ENCODE data around the gene DNAJC7. TPM values are rescaled to one million over a fixed set of nuclear protein-coding genes. Genes with fewer than 3 reads are reported as not detected.
"Not testable (repeated sequence)": the region's sequence is repeated elsewhere in the genome, so short reads cannot be mapped to it uniquely, and the experiment has no call there.

DNAJC7 gene
- total RNA-seq, 1 donor from 2014 or later: 129 TPM

GRCh38 chr17:42031584-42031983 is 14.3 kb upstream of the DNAJC7 start:
- Mint-ChIP-seq H3K9me3 (no peaks in the 10 kb centered on the region), H3K27ac (no peak overlapping the region), H3K36me3 (ENCODE audit: low read depth) (no peaks in the 10 kb centered on the region), H3K4me1 (ENCODE audit: low read depth) (peaks cover 9% of the 10 kb centered on the region), H3K27me3 (ENCODE audit: insufficient read depth) (peaks cover 3% of the 10 kb centered on the region), H3K4me3 (no peak overlapping the region)
- intact Hi-C loops (cut with micrococcal nuclease): no loop called here
- DNase-seq (ENCODE audit: low spot score): no peak

- intact Hi-C loops (cut with micrococcal nuclease): loop anchor here (10.0 kb wide), 1 partner anchor 376 kb away; no protein-coding TSS in a partner anchor
- H3K27ac Mint-ChIP-seq: no peak overlapping the region
Observed at GRCh38 chr17:42028791-42029127, 11.5 kb upstream of the DNAJC7 start.

DNA sequence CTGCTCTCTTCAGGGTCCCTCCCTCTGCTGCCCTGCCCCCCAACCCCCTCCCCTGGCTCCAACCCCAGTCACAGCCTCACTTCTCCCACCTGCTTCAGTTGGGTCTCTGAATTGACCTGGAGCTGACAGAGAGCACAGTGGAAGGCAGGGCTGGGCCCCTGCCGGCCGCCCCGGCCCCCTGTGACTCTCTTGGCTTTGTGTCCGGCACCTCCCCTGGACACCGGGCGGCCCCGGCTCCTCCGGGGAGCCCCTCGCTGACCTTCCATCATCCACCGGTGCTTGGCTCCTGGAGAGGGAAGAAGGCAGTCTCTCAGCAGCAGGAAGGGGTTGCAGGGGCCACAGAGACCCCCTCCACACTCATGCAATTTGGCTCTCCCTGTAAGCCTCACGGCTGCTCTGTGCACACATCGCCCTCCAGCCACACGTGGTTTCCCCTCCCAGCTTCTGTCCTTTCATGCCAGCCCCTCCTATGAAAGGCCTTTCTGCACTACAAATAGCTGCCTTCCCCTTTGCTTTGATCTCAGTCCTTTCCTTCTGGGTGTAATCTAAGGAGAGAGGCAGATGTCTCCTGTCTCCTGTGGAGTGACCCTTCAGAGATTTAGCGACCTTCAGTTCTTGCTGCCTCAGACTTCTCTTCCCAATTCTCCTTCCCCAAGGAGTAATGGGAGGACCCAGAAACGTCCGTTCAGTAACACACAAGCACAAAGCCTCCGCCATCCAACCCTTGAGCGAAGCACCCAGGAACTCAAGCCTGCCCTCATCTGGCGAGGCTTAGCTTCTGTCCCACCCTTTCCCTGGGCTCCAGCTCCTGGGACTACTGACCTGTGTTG is 10.9 kb upstream of the DNAJC7 start:
- no peak for DNase-seq (ENCODE audit: low spot score)
- H3K27ac Mint-ChIP-seq: peak overlapping the region; percentile 48
- peaks cover 7% of the 10 kb centered on the region for H3K4me1 Mint-ChIP-seq (ENCODE audit: low read depth)
- peaks cover 12% of the 10 kb centered on the region for H3K36me3 Mint-ChIP-seq (ENCODE audit: low read depth)
- intact Hi-C loops (cut with micrococcal nuclease): loop anchor here (10.0 kb wide), 1 partner anchor 377 kb away; no protein-coding TSS in a partner anchor
- H3K27me3 Mint-ChIP-seq (ENCODE audit: insufficient read depth): peaks cover 3% of the 10 kb centered on the region
- H3K4me3 Mint-ChIP-seq: no peak overlapping the region
- no peaks in the 10 kb centered on the region for H3K9me3 Mint-ChIP-seq

More at GRCh38 chr17:42028791-42029127, 11.5 kb upstream of the DNAJC7 start:
- H3K4me1 Mint-ChIP-seq (ENCODE audit: low read depth): peaks cover 9% of the 10 kb centered on the region
- no peak overlapping the region for H3K4me3 Mint-ChIP-seq
- H3K36me3 Mint-ChIP-seq (ENCODE audit: low read depth): peaks cover 9% of the 10 kb centered on the region
- H3K9me3 Mint-ChIP-seq: no peaks in the 10 kb centered on the region
- peaks cover 3% of the 10 kb centered on the region for H3K27me3 Mint-ChIP-seq (ENCODE audit: insufficient read depth)
- no peak for DNase-seq (ENCODE audit: low spot score)

DNA sequence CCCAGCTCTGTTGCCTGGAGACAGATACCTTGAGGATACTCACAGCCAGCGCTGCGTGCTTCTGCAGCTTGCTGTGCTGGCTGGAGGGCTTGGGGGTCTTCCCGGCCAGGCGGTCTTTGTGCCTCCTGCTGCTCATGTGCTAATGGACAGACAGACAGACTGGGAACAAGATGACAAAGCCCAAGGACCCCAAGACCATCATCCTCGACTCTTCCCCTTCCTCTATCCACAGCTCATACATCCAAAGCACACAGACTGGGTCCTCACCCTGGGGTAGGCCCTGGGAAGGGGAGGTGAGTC is 10.3 kb upstream of the DNAJC7 start:
- Mint-ChIP-seq H3K36me3 (ENCODE audit: low read depth) (peaks cover 12% of the 10 kb centered on the region), H3K27ac (no peak overlapping the region), H3K27me3 (ENCODE audit: insufficient read depth) (peaks cover 3% of the 10 kb centered on the region), H3K9me3 (no peaks in the 10 kb centered on the region), H3K4me3 (no peak overlapping the region), H3K4me1 (ENCODE audit: low read depth) (peaks cover 7% of the 10 kb centered on the region)
- intact Hi-C loops (cut with micrococcal nuclease): loop anchor here (10.0 kb wide), 1 partner anchor 377 kb away; no protein-coding TSS in a partner anchor
- no peak for DNase-seq (ENCODE audit: low spot score)

GRCh38 chr17:42026857-42027589 is 9.8 kb upstream of the DNAJC7 start:
- intact Hi-C loops (cut with micrococcal nuclease): loop anchor here (10.0 kb wide), 1 partner anchor 378 kb away; no protein-coding TSS in a partner anchor
- Mint-ChIP-seq H3K27me3 (ENCODE audit: insufficient read depth) (peaks cover 3% of the 10 kb centered on the region), H3K4me1 (ENCODE audit: low read depth) (peaks cover 12% of the 10 kb centered on the region), H3K4me3 (no peak overlapping the region), H3K27ac (no peak overlapping the region), H3K9me3 (no peaks in the 10 kb centered on the region), H3K36me3 (ENCODE audit: low read depth) (peaks cover 16% of the 10 kb centered on the region)
- DNase-seq (ENCODE audit: low spot score): no peak

DNA sequence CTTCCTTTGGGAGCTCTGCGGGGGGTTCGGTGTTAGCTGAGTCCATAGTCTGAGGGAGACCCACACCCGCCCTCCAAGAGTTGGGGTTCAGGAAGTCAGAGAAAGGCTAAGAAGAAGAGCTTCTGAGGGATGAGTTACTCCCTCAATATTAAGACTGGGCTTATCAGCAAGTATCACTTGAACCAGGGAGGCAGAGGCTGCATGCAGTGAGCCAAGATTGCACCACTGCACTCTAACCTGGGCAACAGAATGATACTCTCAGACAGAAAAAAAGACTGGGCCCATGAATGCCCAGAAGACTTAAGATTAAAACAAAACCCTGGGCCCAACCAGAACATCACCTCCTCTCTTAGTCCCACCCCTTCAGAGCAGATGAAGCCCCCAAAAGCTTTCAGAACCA is 8.7 kb upstream of the DNAJC7 start:
- Mint-ChIP-seq H3K27me3 (ENCODE audit: insufficient read depth) (peaks cover 3% of the 10 kb centered on the region), H3K4me1 (ENCODE audit: low read depth) (peaks cover 20% of the 10 kb centered on the region), H3K4me3 (no peak overlapping the region), H3K9me3 (no peaks in the 10 kb centered on the region), H3K27ac (no peak overlapping the region), H3K36me3 (ENCODE audit: low read depth) (peaks cover 21% of the 10 kb centered on the region)
- DNase-seq (ENCODE audit: low spot score): no peak
- intact Hi-C loops (cut with micrococcal nuclease): loop anchor here (1.0 to 10.0 kb wide), 7 partner anchors 38 to 379 kb away; partner anchors contain the start of gene DHX58

GRCh38 chr17:42025191-42025579 is 7.9 kb upstream of the DNAJC7 start:
- Mint-ChIP-seq H3K27ac (peak overlapping the region; percentile 71), H3K9me3 (no peaks in the 10 kb centered on the region), H3K36me3 (ENCODE audit: low read depth) (peaks cover 24% of the 10 kb centered on the region), H3K4me3 (no peak overlapping the region), H3K4me1 (ENCODE audit: low read depth) (peaks cover 20% of the 10 kb centered on the region), H3K27me3 (ENCODE audit: insufficient read depth) (no peaks in the 10 kb centered on the region)
- intact Hi-C loops (cut with micrococcal nuclease): loop anchor here (1.0 to 10.0 kb wide), 7 partner anchors 39 to 380 kb away; partner anchors contain the start of gene DHX58
- DNase-seq (ENCODE audit: low spot score): no peak

DNA sequence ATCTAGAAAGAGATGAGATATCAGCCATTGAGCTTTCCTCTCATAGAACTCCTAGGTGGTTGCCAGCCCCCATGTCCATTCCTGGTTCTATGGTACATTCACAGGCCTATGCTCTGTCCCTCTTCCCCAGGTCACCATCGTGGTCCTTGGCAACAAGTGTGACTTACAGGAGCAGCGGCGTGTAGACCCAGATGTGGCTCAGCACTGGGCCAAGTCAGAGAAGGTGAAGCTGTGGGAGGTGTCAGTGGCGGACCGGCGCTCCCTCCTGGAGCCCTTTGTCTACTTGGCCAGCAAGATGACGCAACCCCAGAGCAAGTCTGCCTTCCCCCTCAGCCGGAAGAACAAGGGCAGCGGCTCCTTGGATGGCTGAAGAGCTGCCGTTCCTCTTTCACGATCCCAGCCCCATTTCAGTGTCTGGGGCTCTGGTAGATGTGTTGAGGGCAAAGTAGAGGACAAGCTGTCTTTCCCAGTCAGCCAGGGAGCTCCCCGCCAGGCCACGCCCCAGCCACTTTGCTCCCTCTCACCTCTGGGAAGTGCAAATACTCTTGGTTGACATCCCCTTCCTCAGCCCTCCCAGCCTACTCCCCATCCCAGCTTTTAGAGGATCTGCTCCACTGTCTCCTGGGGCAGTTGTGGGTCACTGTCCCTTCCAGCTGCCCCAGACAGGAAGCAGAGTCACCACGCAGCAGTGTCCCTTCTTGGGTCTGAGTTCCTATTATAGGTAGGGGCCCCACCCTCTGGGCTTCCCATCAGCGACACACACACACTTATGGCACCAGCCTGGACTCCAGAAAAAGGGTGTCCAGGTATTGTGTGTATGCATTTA is 6.5 kb upstream of the DNAJC7 start:
- intact Hi-C loops (cut with micrococcal nuclease): loop anchor here (10.0 kb wide), 1 partner anchor 381 kb away; no protein-coding TSS in a partner anchor
- H3K27ac Mint-ChIP-seq: no peak overlapping the region
- H3K4me1 Mint-ChIP-seq (ENCODE audit: low read depth): peaks cover 31% of the 10 kb centered on the region
- H3K9me3 Mint-ChIP-seq: no peaks in the 10 kb centered on the region
- H3K4me3 Mint-ChIP-seq: no peak overlapping the region
- DNase-seq (ENCODE audit: low spot score): no peak
- H3K36me3 Mint-ChIP-seq (ENCODE audit: low read depth): peaks cover 31% of the 10 kb centered on the region
- H3K27me3 Mint-ChIP-seq (ENCODE audit: insufficient read depth): no peaks in the 10 kb centered on the region

DNA sequence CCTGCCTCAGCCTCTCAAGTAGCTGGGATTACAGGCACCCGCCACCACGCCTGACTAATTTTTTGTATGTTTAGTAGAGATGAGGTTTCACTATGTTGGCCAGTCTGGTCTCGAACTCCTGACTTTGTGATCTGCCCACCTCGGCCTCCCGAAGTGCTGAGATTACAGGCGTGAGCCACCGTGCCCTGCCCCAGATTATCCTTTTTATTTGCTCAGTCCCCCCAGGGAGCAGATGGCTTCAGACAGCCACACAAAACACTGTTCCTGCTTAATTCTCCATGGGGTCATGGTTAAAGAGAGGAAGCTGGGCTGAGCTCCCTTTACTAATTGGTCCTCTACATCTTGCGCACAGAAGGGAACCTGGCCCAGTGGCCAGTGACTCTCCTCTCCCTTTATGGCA is 3.6 kb upstream of the DNAJC7 start:
- peak overlapping the region; percentile 97 for H3K4me3 Mint-ChIP-seq
- peaks cover 34% of the 10 kb centered on the region for H3K36me3 Mint-ChIP-seq (ENCODE audit: low read depth)
- not testable (repeated sequence) for H3K9me3 Mint-ChIP-seq; H3K27me3 Mint-ChIP-seq (ENCODE audit: insufficient read depth); DNase-seq (ENCODE audit: low spot score); H3K27ac Mint-ChIP-seq
- intact Hi-C loops (cut with micrococcal nuclease): loop anchor here (10.0 kb wide), 1 partner anchor 384 kb away; no protein-coding TSS in a partner anchor
- peaks cover 49% of the 10 kb centered on the region for H3K4me1 Mint-ChIP-seq (ENCODE audit: low read depth)

DNA sequence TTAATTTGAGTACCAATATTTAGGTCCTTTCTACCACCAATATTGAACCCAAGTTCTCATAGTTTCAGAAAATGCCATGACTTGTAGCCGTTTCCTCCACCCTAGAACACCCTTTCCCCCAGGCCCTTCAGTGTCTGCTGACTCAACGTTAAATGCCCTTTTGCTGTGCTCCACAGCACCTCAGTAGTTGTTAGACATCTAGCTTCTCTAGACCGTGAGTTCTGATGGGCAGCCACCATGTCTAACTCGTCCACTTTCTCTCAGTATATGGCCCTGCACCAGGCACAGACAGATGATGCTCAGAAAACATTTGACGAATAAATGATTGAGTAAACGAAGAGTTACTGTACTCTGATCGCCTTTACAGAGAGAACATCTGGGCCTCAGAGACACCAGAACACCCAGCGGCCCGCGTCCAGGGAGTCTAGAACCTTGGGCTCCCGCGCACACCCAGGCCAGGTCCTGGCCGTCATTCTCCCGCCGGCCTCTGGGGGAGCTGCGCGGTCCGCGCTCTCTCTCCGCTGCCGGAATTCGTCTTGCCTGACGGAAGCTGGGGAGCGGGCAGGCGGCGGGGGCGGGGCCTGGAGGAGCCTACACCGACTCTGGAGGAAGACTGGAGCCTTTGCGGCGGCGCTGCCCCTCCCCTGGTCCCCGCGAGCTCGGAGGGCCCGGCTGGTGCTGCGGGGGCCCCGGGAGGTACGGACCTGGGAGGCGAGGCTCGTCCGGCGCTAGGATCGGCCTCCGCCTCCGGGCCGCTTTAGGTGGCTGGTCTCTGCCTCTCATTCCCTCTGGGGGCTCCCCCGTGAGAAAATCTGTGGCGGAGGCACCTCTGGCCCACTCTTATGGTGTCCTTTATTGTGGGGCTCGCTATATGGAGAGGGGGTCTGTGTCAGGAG is 2.5 kb upstream of the DNAJC7 start, which contains the start of gene NKIRAS2:
NKIRAS2 (plus strand) TSS at position 582 of the 896 bp plus-strand sequence. CDS start 1,488 bp downstream, outside the sequence.
- Mint-ChIP-seq H3K27ac (peak within 1 kb of the TSS; percentile 81), H3K4me1 (ENCODE audit: low read depth) (peaks cover 53% of the 10 kb centered on the region), H3K27me3 (ENCODE audit: insufficient read depth) (no peaks in the 10 kb centered on the region), H3K4me3 (peak within 1 kb of the TSS; percentile 100), H3K9me3 (no peaks in the 10 kb centered on the region), H3K36me3 (ENCODE audit: low read depth) (peaks cover 32% of the 10 kb centered on the region)
- peak; percentile 93 for DNase-seq (ENCODE audit: low spot score)
- intact Hi-C loops (cut with micrococcal nuclease): loop anchor here (5.0 to 10.0 kb wide), 2 partner anchors 385 to 1988 kb away; no protein-coding TSS in a partner anchor

GRCh38 chr17:42018988-42019387 is 1.7 kb upstream of the DNAJC7 start:
- intact Hi-C loops (cut with micrococcal nuclease): loop anchor here (5.0 kb wide), 1 partner anchor 1988 kb away; no protein-coding TSS in a partner anchor
- Mint-ChIP-seq H3K4me1 (ENCODE audit: low read depth) (peaks cover 50% of the 10 kb centered on the region), H3K27me3 (ENCODE audit: insufficient read depth) (no peaks in the 10 kb centered on the region), H3K9me3 (no peaks in the 10 kb centered on the region), H3K4me3 (peak overlapping the region; percentile 100), H3K27ac (no peak overlapping the region), H3K36me3 (ENCODE audit: low read depth) (peaks cover 30% of the 10 kb centered on the region)
- no peak for DNase-seq (ENCODE audit: low spot score)
